Calu3 (cell line): ENCODE data around the gene SLC24A3. TPM values are rescaled to one million over a fixed set of nuclear protein-coding genes. Genes with fewer than 3 reads are reported as not detected.

Experiments
- BruUV-seq: library from RNA; stranded (reverse); fragments of 400-500 nt; replicated peaks from 2 replicates; lab custom pipeline; 2021; lab: Mats Ljungman, UMichigan
- CTCF ChIA-PET: fragments of 300-600 bp; sonication (Branson Sonifier 250); formaldehyde crosslinking; loops from one replicate; lab custom pipeline; 2022; ENCODE audit warnings: antibody characterized with exemption; lab: Charles Lee
- DNase-seq: peaks from one replicate; pipeline ENCODE4 v3.0.0; 2022
- H3K27ac Mint-ChIP-seq: one replicate; pipeline ENCODE4 v1.8.0; 2022; ENCODE audit warnings: mixed read lengths; ENCODE audit not compliant: unreplicated experiment
- H3K27me3 Mint-ChIP-seq: one replicate; pipeline ENCODE4 v1.8.0; 2022; ENCODE audit warnings: mixed read lengths; ENCODE audit not compliant: unreplicated experiment
- H3K36me3 Mint-ChIP-seq: one replicate; pipeline ENCODE4 v1.8.0; 2022; ENCODE audit warnings: mild to moderate bottlenecking, moderate library complexity, mixed read lengths; ENCODE audit not compliant: insufficient read depth, unreplicated experiment
- H3K4me1 Mint-ChIP-seq: one replicate; pipeline ENCODE4 v1.8.0; 2022; ENCODE audit warnings: mild to moderate bottlenecking, low read depth, mixed read lengths; ENCODE audit not compliant: unreplicated experiment
- H3K4me3 Mint-ChIP-seq: one replicate; pipeline ENCODE4 v1.8.0; 2022; ENCODE audit warnings: mild to moderate bottlenecking, low read depth, moderate library complexity, mixed read lengths; ENCODE audit not compliant: unreplicated experiment
- H3K9me3 Mint-ChIP-seq: one replicate; pipeline ENCODE4 v1.8.0; 2022; ENCODE audit warnings: low read depth, mixed read lengths; ENCODE audit not compliant: unreplicated experiment
- CTCF ChIP-seq: fragments of 200-600 bp; IDR thresholded peaks from one replicate; pipeline ENCODE4 v1.8.0; 2022; ENCODE audit warnings: antibody characterized with exemption; ENCODE audit not compliant: unreplicated experiment
- intact Hi-C: fragments of 100-400 bp; cut with micrococcal nuclease; formaldehyde crosslinking; loops from one replicate; pipeline ENCODE4 v1.10.0; 2022; ENCODE audit not compliant: unreplicated experiment
- total RNA-seq: library from RNA; stranded (reverse); gene quantifications from 2 replicates; pipeline ENCODE4 v1.2.3, GENCODE V29; 2022

The SLC24A3 gene
- total RNA-seq, 1 experiment from 2014 or later = not detected

- CTCF ChIA-PET = no interaction called here
- Mint-ChIP-seq H3K36me3 (no peaks in the 10 kb centered on the region), H3K27me3 (no peaks in the 10 kb centered on the region), H3K9me3 (no peaks in the 10 kb centered on the region), H3K4me1 (no peaks in the 10 kb centered on the region), H3K4me3 (no peak overlapping the region), H3K27ac (no peak overlapping the region)
- TF ChIP-seq CTCF = no peak
- intact Hi-C loops = no loop called here
- BruUV-seq = no TSS peak
- DNase-seq = no peak
Measured at GRCh38 chr20:19589787-19590362, 377.4 kb downstream of the SLC24A3 start.

GRCh38 chr20:19590382-19590781, 377.9 kb downstream of the SLC24A3 start:
- BruUV-seq = no TSS peak
- intact Hi-C loops = no loop called here

GRCh38 chr20:19593762-19594161, 381.3 kb downstream of the SLC24A3 start:
- intact Hi-C loops = no loop called here
- H3K4me1 Mint-ChIP-seq = no peaks in the 10 kb centered on the region
- TF ChIP-seq CTCF = no peak
- H3K36me3 Mint-ChIP-seq = no peaks in the 10 kb centered on the region
- H3K9me3 Mint-ChIP-seq = no peaks in the 10 kb centered on the region
- BruUV-seq = no TSS peak
- no peak overlapping the region for H3K27ac Mint-ChIP-seq
- CTCF ChIA-PET = no interaction called here
- H3K27me3 Mint-ChIP-seq = peaks cover 11% of the 10 kb centered on the region
- H3K4me3 Mint-ChIP-seq = no peak overlapping the region
- no peak for DNase-seq

More at GRCh38 chr20:19590382-19590781, 377.9 kb downstream of the SLC24A3 start:
- Mint-ChIP-seq H3K27me3 (peaks cover 3% of the 10 kb centered on the region), H3K4me3 (no peak overlapping the region), H3K27ac (no peak overlapping the region), H3K36me3 (no peaks in the 10 kb centered on the region), H3K9me3 (no peaks in the 10 kb centered on the region), H3K4me1 (no peaks in the 10 kb centered on the region)
- no peak for TF ChIP-seq CTCF
- DNase-seq = no peak
- CTCF ChIA-PET = no interaction called here

GRCh38 chr20:19594896-19595295, 382.5 kb downstream of the SLC24A3 start:
- Mint-ChIP-seq H3K27me3 (peaks cover 11% of the 10 kb centered on the region), H3K4me3 (no peak overlapping the region)

More at GRCh38 chr20:19594896-19595295, 382.5 kb downstream of the SLC24A3 start:
- DNase-seq = no peak
- CTCF ChIA-PET = no interaction called here
- no peaks in the 10 kb centered on the region for H3K4me1 Mint-ChIP-seq
- no peaks in the 10 kb centered on the region for H3K36me3 Mint-ChIP-seq
- TF ChIP-seq CTCF = no peak
- intact Hi-C loops = no loop called here
- no TSS peak for BruUV-seq
- H3K9me3 Mint-ChIP-seq = no peaks in the 10 kb centered on the region
- H3K27ac Mint-ChIP-seq = no peak overlapping the region
